T-cell (primary cell): ENCODE data around the gene PRKD1. TPM values are rescaled to one million over a fixed set of nuclear protein-coding genes. Genes with fewer than 3 reads are reported as not detected.

Experiments
- ATAC-seq, 4 experiments: fragments of 200-7000 bp in 3 of 4; fragments of 150-1000 bp in 1 of 4; cut with Tn5 transposase; replicated peaks in 1 of 4; 1 replicate in 3 of 4; 2 replicates in 1 of 4; pipeline ENCODE4 v1.10.0; 2021; ENCODE audit warnings: moderate library complexity in 3 of 4, mild to moderate bottlenecking in 2 of 4, moderate number of reproducible peaks in 1 of 4
- CTCF ChIA-PET, 2 donors: fragments of 300-600 bp; sonication (Branson Sonifier 250); formaldehyde crosslinking; loops; one replicate each; lab custom pipeline; 2022; ENCODE audit warnings: antibody characterized with exemption in 2 of 2; lab: Charles Lee
- POLR2A ChIA-PET, 2 donors: fragments of 300-600 bp; sonication (Branson Sonifier 250); formaldehyde crosslinking; loops; one replicate each; lab custom pipeline; 2022; ENCODE audit warnings: antibody characterized with exemption in 2 of 2; lab: Charles Lee
- DNase-seq, 35 experiments: peaks; one replicate each; pipeline versions ENCODE4 v3.0.0 to v3.0.0-alpha.2; 2013 to 2023
- H3K27ac ChIP-seq: one replicate; pipeline ENCODE4 v1.5.1; 2013; ENCODE audit warnings: low read length
- H3K27me3 ChIP-seq, 2 experiments: replicated peaks in 1 of 2; 1 replicate in 1 of 2; 2 replicates in 1 of 2; pipeline versions ENCODE4 v1.6.1 to v1.7.0; 2013; ENCODE audit warnings: low read length in 1 of 2, mixed read lengths in 1 of 2; ENCODE audit not compliant: control insufficient read depth in 2 of 2, insufficient read depth in 2 of 2; ENCODE audit errors: extremely low read depth in 1 of 2
- H3K36me3 ChIP-seq, 2 donors: 1 replicate in 1 of 2; 2 replicates in 1 of 2; pipeline versions ENCODE4 v1.6.1 to v1.7.0; 2013; ENCODE audit warnings: low read length in 1 of 2; ENCODE audit not compliant: control insufficient read depth in 2 of 2, insufficient read depth in 1 of 2; ENCODE audit errors: extremely low read depth in 1 of 2
- H3K4me1 ChIP-seq, 2 experiments: 1 replicate in 1 of 2; 2 replicates in 1 of 2; pipeline versions ENCODE4 v1.6.1 to v1.7.0; 2013; ENCODE audit warnings: low read length in 2 of 2, mixed read lengths in 1 of 2; ENCODE audit not compliant: insufficient read depth in 2 of 2, control insufficient read depth in 1 of 2; ENCODE audit errors: extremely low read depth in 1 of 2
- H3K4me3 ChIP-seq, 2 donors: 1 replicate in 1 of 2; 2 replicates in 1 of 2; pipeline versions ENCODE4 v1.5.1 to v1.7.0; 2013; ENCODE audit warnings: mild to moderate bottlenecking in 2 of 2, low read length in 1 of 2, moderate library complexity in 1 of 2; ENCODE audit not compliant: control insufficient read depth in 1 of 2; ENCODE audit errors: extremely low read depth in 1 of 2
- H3K9me3 ChIP-seq: 2 replicates; pipeline ENCODE4 v1.7.0; 2013
- H3K27ac Mint-ChIP-seq, 2 donors: one replicate each; pipeline ENCODE4 v1.8.0; 2020 to 2021; ENCODE audit warnings: mild to moderate bottlenecking in 2 of 2, mixed read lengths in 2 of 2
- H3K27me3 Mint-ChIP-seq, 2 donors: one replicate each; pipeline ENCODE4 v1.8.0; 2021 to 2022; ENCODE audit warnings: mixed read lengths in 2 of 2
- H3K36me3 Mint-ChIP-seq: one replicate; pipeline ENCODE4 v1.8.0; 2021; ENCODE audit warnings: mixed read lengths
- H3K4me1 Mint-ChIP-seq, 3 donors: one replicate each; pipeline ENCODE4 v1.8.0; 2020 to 2022; ENCODE audit warnings: mixed read lengths in 3 of 3, mild to moderate bottlenecking in 1 of 3
- H3K4me3 Mint-ChIP-seq, 3 donors: one replicate each; pipeline ENCODE4 v1.8.0; 2020 to 2022; ENCODE audit warnings: mild to moderate bottlenecking in 3 of 3, mixed read lengths in 3 of 3, moderate library complexity in 3 of 3
- H3K9me3 Mint-ChIP-seq, 3 donors: one replicate each; pipeline ENCODE4 v1.8.0; 2020 to 2022; ENCODE audit warnings: mixed read lengths in 3 of 3
- WGBS: methylation state at CpG from one replicate; pipeline ENCODE4 v1.1.5; 2013; ENCODE audit warnings: missing lambda C conversion rate; ENCODE audit not compliant: insufficient coverage; 5-methylcytosine and 5-hydroxymethylcytosine counted together
- total RNA-seq, 35 experiments: library from RNA in 6 of 35; stranded (reverse) in 6 of 35; fragments of 120-200 nt in 1 of 35; gene quantifications; one replicate each; pipeline versions ENCODE4 v1.2.1 to v1.2.4 and lab custom pipeline; 2013 to 2026

The PRKD1 gene
- total RNA-seq, 5 donors from 2014 or later (not counting 1 experiment from before 2014, with no cell fraction given) = 0.28 to 0.43 TPM; not detected in 3

GRCh38 chr14:29650554-29651269 lies 276.9 kb downstream of the PRKD1 start:
- Mint-ChIP-seq H3K4me1 (no peaks in the 10 kb centered on the region), H3K27ac (no peak overlapping the region), H3K4me3 (no peak overlapping the region), H3K27me3 (no peaks in the 10 kb centered on the region), H3K9me3 (peaks cover 10 to 36% (median 30%) of the 10 kb centered on the region in 3 donors), H3K36me3 (no peaks in the 10 kb centered on the region)
- Histone ChIP-seq H3K27me3 (no peaks in the 10 kb centered on the region), H3K4me3 (no peak overlapping the region), H3K27ac (no peak overlapping the region), H3K36me3 (no peaks in the 10 kb centered on the region), H3K4me1 (no peaks in the 10 kb centered on the region), H3K9me3 (no peaks in the 10 kb centered on the region)
- POLR2A ChIA-PET = no interaction called here
- CTCF ChIA-PET = no interaction called here
- ATAC-seq (no peak), DNase-seq (no peak)
- no CpG with 5 or more reads among the region's 4 CpGs for WGBS

DNA sequence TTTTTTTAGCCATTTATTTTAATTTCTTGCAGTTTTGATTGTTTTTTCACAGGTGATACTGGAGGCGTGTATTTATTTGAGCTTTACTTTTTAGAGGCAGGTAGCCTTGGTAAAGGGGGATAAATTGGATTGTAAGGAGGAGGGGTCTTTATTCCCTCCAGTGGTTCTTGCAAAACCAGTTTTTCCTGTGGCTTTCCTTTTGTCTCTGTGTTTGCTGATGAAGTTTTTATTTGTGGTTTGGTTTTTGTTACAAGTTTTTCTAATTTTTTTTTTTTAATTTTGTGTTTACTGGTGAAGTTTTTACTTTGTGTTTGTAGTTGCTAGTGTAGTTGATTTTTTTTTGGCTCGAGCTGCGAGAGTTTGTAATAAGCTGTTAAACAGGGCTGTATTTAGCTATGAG lies 278.5 kb downstream of the PRKD1 start:
- Mint-ChIP-seq H3K4me3 (no peak overlapping the region), H3K27ac (no peak overlapping the region), H3K4me1 (no peaks in the 10 kb centered on the region), H3K27me3 (no peaks in the 10 kb centered on the region), H3K36me3 (no peaks in the 10 kb centered on the region), H3K9me3 (peaks cover 10 to 47% (median 40%) of the 10 kb centered on the region in 3 donors)
- Histone ChIP-seq H3K4me3 (no peak overlapping the region), H3K4me1 (no peaks in the 10 kb centered on the region), H3K27me3 (no peaks in the 10 kb centered on the region), H3K36me3 (no peaks in the 10 kb centered on the region), H3K9me3 (no peaks in the 10 kb centered on the region), H3K27ac (no peak overlapping the region)
- ChIA-PET CTCF (no interaction called here), POLR2A (no interaction called here)
- no peak for ATAC-seq
- WGBS = 83% methylated on average over 2 of the region's 3 CpGs
- DNase-seq = no peak

DNA sequence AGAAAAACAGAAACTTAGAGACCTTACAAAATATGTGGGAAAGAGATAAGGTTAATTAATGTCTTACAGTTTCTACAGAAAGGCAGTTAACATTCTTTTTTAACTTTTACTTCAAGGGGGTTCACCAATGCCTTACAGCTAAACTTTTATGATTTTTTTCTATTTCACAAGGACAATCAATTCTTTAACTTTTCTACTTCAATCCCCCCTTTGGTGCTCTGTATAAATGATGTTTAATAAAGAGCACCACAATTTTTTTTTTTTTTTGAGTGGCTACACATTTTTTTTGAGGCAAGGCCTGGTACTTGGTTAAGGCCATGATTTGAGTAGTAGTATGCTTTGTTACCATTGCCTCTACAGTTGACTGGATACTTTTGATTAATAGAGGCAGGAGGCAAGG lies 279.6 kb downstream of the PRKD1 start:
- POLR2A ChIA-PET = no interaction called here
- H3K9me3 Mint-ChIP-seq = peaks cover 10 to 53% (median 42%) of the 10 kb centered on the region in 3 donors
- H3K27me3 ChIP-seq = no peaks in the 10 kb centered on the region
- DNase-seq (no peak), ATAC-seq (no peak)
- H3K4me3 Mint-ChIP-seq = no peak overlapping the region
- no peaks in the 10 kb centered on the region for H3K4me1 Mint-ChIP-seq
- H3K36me3 Mint-ChIP-seq = no peaks in the 10 kb centered on the region
- H3K9me3 ChIP-seq = no peaks in the 10 kb centered on the region
- H3K27ac ChIP-seq = no peak overlapping the region
- H3K36me3 ChIP-seq = no peaks in the 10 kb centered on the region
- no peak overlapping the region for H3K4me3 ChIP-seq
- no peaks in the 10 kb centered on the region for H3K4me1 ChIP-seq
- H3K27me3 Mint-ChIP-seq = no peaks in the 10 kb centered on the region
- CTCF ChIA-PET = interaction anchor here in 1 of 2 donors (0.7 kb wide), 1 partner anchor 507 kb away, joined by 4 read pairs; no protein-coding TSS in a partner anchor
- H3K27ac Mint-ChIP-seq = no peak overlapping the region

DNA sequence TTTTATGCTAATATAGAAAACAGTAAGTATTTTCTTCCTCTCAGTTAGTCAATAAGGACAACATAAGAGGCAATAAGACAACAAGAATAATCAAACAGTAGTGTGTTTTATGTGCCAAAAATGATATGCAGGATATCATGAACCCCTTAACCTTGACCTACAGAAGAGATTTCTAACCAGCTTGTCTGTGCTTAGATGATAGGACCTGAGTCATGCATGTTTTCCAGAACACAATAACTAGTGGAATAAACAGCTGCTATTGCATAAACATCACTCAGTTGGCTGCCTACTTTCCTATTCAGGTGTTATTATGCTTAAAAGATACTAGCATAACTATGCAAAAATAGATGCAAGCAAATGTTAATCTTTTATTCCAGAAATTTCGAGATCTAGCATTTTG lies 282.5 kb downstream of the PRKD1 start:
- Mint-ChIP-seq H3K27ac (no peak overlapping the region), H3K4me3 (no peak overlapping the region), H3K27me3 (no peaks in the 10 kb centered on the region), H3K4me1 (no peaks in the 10 kb centered on the region), H3K36me3 (no peaks in the 10 kb centered on the region), H3K9me3 (peaks cover 8 to 53% (median 40%) of the 10 kb centered on the region in 3 donors)
- ATAC-seq = no peak
- no peak overlapping the region for H3K4me3 ChIP-seq
- ChIA-PET POLR2A (no interaction called here), CTCF (no interaction called here)
- H3K36me3 ChIP-seq = no peaks in the 10 kb centered on the region
- no peaks in the 10 kb centered on the region for H3K4me1 ChIP-seq
- H3K27me3 ChIP-seq = no peaks in the 10 kb centered on the region
- no peaks in the 10 kb centered on the region for H3K9me3 ChIP-seq
- H3K27ac ChIP-seq = no peak overlapping the region
- WGBS = no CpG with 5 or more reads among the region's 1 CpG
- no peak for DNase-seq

GRCh38 chr14:29643433-29644211 lies 284.0 kb downstream of the PRKD1 start:
- H3K27ac ChIP-seq = no peak overlapping the region
- no peak overlapping the region for H3K27ac Mint-ChIP-seq
- no peaks in the 10 kb centered on the region for H3K27me3 Mint-ChIP-seq
- no peak overlapping the region for H3K4me3 Mint-ChIP-seq
- no peaks in the 10 kb centered on the region for H3K36me3 ChIP-seq
- H3K36me3 Mint-ChIP-seq = no peaks in the 10 kb centered on the region
- CTCF ChIA-PET = no interaction called here
- no peaks in the 10 kb centered on the region for H3K9me3 ChIP-seq
- DNase-seq = no peak
- no peak overlapping the region for H3K4me3 ChIP-seq
- H3K4me1 ChIP-seq = no peaks in the 10 kb centered on the region
- H3K27me3 ChIP-seq = no peaks in the 10 kb centered on the region
- WGBS = no CpG with 5 or more reads among the region's 5 CpGs
- peaks cover 0 to 40% (median 34%) of the 10 kb centered on the region in 3 donors for H3K9me3 Mint-ChIP-seq
- ATAC-seq = no peak
- H3K4me1 Mint-ChIP-seq = no peaks in the 10 kb centered on the region
- POLR2A ChIA-PET = no interaction called here

- no peaks in the 10 kb centered on the region for H3K27me3 Mint-ChIP-seq
- Histone ChIP-seq H3K27me3 (no peaks in the 10 kb centered on the region), H3K27ac (no peak overlapping the region), H3K4me3 (no peak overlapping the region), H3K9me3 (no peaks in the 10 kb centered on the region), H3K36me3 (no peaks in the 10 kb centered on the region), H3K4me1 (no peaks in the 10 kb centered on the region)
- no peak for DNase-seq
- no peaks in the 10 kb centered on the region for H3K36me3 Mint-ChIP-seq
- H3K4me1 Mint-ChIP-seq = no peaks in the 10 kb centered on the region
- POLR2A ChIA-PET = no interaction called here
- CTCF ChIA-PET = no interaction called here
- 20% methylated on average over 1 of the region's 2 CpGs for WGBS
- H3K9me3 Mint-ChIP-seq = peaks cover 0 to 9% (median 9%) of the 10 kb centered on the region in 3 donors
- no peak for ATAC-seq
- no peak overlapping the region for H3K4me3 Mint-ChIP-seq
- H3K27ac Mint-ChIP-seq = no peak overlapping the region
Observed at GRCh38 chr14:29637411-29637810, 290.2 kb downstream of the PRKD1 start.
